ENCODE results near the gene TMEM126A.

GRCh38 chr11:85602526-85603213 is 45.1 kb upstream of the TMEM126A start:
- TF ChIP-seq POLR2A (IDR thresholded peaks at IDR 0.05): no peak
- TF ChIP-seq, protein P1, sequence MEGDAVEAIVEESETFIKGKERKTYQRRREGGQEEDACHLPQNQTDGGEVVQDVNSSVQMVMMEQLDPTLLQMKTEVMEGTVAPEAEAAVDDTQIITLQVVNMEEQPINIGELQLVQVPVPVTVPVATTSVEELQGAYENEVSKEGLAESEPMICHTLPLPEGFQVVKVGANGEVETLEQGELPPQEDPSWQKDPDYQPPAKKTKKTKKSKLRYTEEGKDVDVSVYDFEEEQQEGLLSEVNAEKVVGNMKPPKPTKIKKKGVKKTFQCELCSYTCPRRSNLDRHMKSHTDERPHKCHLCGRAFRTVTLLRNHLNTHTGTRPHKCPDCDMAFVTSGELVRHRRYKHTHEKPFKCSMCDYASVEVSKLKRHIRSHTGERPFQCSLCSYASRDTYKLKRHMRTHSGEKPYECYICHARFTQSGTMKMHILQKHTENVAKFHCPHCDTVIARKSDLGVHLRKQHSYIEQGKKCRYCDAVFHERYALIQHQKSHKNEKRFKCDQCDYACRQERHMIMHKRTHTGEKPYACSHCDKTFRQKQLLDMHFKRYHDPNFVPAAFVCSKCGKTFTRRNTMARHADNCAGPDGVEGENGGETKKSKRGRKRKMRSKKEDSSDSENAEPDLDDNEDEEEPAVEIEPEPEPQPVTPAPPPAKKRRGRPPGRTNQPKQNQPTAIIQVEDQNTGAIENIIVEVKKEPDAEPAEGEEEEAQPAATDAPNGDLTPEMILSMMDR (IDR thresholded peaks at IDR 0.05): no peak

Measured in lower leg skin (tissue), 3 donors.